ENCODE measurements around the gene PIGU. TPM values are rescaled to one million over a fixed set of nuclear protein-coding genes. Genes with fewer than 3 reads are reported as not detected.

Gene PIGU
- total RNA-seq, 1 donor from 2014 or later: 45.8 TPM

DNA sequence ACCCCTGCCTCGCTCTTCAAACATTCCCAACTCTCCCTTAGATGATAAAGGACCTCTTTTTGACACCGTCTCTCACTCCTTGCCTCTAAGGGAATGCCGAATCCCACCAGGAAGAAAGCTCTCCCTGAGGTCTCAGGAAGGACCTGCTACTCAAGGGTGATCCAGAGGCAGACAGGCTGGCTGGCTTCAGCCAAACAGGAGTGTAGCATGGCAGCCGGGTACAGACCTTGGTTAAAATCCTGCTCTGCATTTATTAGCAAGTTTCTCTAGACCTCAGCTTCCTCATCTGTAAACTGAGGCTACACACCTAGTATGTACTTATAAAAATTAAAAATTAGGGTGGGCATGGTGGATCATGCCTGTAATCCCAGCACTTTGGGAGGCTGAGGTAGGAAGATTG, 101.1 kb downstream of the PIGU start:
- Mint-ChIP-seq H3K36me3 (ENCODE audit: insufficient read depth) (peaks cover 9% of the 10 kb centered on the region), H3K9me3 (ENCODE audit: low read depth) (no peaks in the 10 kb centered on the region), H3K4me1 (ENCODE audit: low read depth) (peaks cover 12% of the 10 kb centered on the region), H3K4me3 (ENCODE audit: low read depth) (no peak overlapping the region), H3K27me3 (no peaks in the 10 kb centered on the region), H3K27ac (no peak overlapping the region)
- no peak for DNase-seq (ENCODE audit: low spot score, unreplicated experiment)
- TF ChIP-seq, protein P1, sequence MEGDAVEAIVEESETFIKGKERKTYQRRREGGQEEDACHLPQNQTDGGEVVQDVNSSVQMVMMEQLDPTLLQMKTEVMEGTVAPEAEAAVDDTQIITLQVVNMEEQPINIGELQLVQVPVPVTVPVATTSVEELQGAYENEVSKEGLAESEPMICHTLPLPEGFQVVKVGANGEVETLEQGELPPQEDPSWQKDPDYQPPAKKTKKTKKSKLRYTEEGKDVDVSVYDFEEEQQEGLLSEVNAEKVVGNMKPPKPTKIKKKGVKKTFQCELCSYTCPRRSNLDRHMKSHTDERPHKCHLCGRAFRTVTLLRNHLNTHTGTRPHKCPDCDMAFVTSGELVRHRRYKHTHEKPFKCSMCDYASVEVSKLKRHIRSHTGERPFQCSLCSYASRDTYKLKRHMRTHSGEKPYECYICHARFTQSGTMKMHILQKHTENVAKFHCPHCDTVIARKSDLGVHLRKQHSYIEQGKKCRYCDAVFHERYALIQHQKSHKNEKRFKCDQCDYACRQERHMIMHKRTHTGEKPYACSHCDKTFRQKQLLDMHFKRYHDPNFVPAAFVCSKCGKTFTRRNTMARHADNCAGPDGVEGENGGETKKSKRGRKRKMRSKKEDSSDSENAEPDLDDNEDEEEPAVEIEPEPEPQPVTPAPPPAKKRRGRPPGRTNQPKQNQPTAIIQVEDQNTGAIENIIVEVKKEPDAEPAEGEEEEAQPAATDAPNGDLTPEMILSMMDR (IDR thresholded peaks at IDR 0.05; ENCODE audit: unreplicated experiment): no peak

DNA sequence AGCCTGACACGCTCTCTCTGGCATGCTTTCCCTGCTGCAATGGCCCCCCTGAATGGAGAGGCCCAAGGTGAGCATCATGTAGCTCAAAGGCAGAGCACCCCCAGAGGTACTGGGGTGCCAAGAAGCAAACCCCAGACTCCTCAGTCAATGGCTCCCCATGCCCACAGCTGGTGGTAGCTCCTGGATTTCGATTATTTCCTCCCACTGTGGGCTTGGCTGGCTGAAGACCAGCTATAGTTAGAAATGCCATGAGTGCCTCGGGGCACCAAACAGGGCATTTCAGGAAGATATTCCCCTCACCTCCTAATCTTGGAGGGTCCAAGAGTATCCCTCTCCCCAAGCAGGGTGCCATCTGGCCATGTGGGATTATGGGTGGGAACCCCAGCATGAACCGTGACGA, 101.6 kb downstream of the PIGU start:
- H3K4me1 Mint-ChIP-seq (ENCODE audit: low read depth): peaks cover 13% of the 10 kb centered on the region
- H3K36me3 Mint-ChIP-seq (ENCODE audit: insufficient read depth): peaks cover 7% of the 10 kb centered on the region
- no peak for DNase-seq (ENCODE audit: low spot score, unreplicated experiment)
- no peaks in the 10 kb centered on the region for H3K9me3 Mint-ChIP-seq (ENCODE audit: low read depth)
- no peak overlapping the region for H3K27ac Mint-ChIP-seq
- no peak overlapping the region for H3K4me3 Mint-ChIP-seq (ENCODE audit: low read depth)
- TF ChIP-seq, protein P1 (IDR thresholded peaks at IDR 0.05; ENCODE audit: unreplicated experiment): no peak
- H3K27me3 Mint-ChIP-seq: no peaks in the 10 kb centered on the region

DNA sequence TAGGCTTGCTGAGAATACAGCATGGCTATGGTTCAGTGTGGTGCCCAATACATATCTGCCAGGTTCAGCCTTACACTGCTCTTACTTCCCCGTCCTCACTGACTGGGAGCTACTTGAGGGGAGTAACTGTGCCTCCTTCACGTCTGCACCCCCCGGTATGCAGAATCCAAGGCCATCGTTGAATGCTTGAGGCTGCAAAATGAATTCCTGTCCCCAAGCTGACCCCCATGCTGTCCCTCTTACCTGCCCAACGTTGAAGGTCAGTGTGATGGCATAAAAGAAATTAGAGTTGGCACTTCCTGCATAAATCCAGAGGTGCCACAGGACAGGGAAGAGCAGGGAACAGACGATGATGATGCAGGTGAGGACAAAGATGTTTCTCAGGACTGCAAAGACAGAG, 102.0 kb downstream of the PIGU start:
- Mint-ChIP-seq H3K4me3 (ENCODE audit: low read depth) (no peak overlapping the region), H3K4me1 (ENCODE audit: low read depth) (peaks cover 13% of the 10 kb centered on the region), H3K9me3 (ENCODE audit: low read depth) (no peaks in the 10 kb centered on the region), H3K27ac (no peak overlapping the region), H3K36me3 (ENCODE audit: insufficient read depth) (peaks cover 6% of the 10 kb centered on the region), H3K27me3 (no peaks in the 10 kb centered on the region)
- no peak for DNase-seq (ENCODE audit: low spot score, unreplicated experiment)
- TF ChIP-seq, protein P1 (IDR thresholded peaks at IDR 0.05; ENCODE audit: unreplicated experiment): no peak

DNA sequence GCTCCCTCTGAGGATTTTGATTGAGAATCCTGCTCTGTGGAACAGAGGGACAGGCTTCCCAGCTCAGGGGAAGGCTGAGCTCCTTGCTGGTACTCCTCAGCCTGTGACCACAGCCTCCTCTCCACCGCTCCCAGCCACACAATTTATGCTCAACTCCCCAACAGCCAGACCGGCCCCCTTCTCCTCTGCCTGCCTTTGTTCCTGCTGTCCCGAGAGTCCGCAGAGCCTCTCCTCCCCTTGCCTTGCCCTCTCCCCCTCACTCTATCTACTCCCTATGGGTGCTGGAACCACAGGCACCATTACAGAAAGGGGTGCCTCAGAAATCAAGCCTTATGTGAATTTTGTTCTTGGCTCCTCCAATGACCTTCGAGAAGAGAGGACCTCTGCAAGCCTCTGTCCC, 102.5 kb downstream of the PIGU start:
- Mint-ChIP-seq H3K9me3 (ENCODE audit: low read depth) (no peaks in the 10 kb centered on the region), H3K36me3 (ENCODE audit: insufficient read depth) (peaks cover 6% of the 10 kb centered on the region), H3K4me3 (ENCODE audit: low read depth) (no peak overlapping the region), H3K27ac (no peak overlapping the region), H3K4me1 (ENCODE audit: low read depth) (peaks cover 12% of the 10 kb centered on the region), H3K27me3 (no peaks in the 10 kb centered on the region)
- TF ChIP-seq, protein P1 (IDR thresholded peaks at IDR 0.05; ENCODE audit: unreplicated experiment): no peak
- no peak for DNase-seq (ENCODE audit: low spot score, unreplicated experiment)

DNA sequence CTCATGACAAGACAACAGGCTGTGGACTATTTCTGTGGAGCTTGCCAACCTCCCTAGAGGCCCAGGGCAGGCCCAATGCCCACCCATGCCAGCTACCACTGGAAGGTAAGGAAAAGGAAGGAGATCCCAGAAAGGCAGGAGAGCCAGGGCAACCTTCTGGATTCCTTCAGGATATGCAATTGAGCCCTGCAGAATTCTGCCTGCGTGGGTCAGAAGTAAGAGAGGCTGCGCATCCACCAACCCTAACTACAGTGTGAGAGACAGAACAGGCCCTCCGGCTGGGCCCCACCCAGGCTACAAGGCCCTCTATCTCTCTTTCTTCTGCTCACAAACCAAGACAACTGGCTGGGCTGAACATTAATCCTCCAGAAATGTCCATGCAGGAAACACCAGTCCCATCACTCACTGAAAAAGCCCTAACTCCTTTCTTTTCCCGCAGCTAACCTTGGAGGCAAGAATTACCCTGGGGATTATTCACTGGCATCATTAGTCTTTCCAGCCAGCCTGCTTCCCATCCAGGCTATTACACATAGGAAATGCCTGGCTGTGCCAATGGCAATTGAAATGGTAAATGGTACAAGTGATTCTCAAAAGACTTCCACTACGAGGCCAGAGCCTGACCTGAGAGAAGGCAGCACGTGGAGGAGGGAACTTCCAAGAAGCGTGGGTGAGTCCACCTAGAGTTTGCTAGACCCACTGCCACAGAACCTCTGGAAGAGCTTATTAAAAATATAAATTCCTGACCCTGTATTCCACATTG, 103.2 kb downstream of the PIGU start:
- TF ChIP-seq, protein P1 (IDR thresholded peaks at IDR 0.05; ENCODE audit: unreplicated experiment): no peak
- H3K27ac Mint-ChIP-seq: no peak overlapping the region
- no peak for DNase-seq (ENCODE audit: low spot score, unreplicated experiment)
- H3K27me3 Mint-ChIP-seq: no peaks in the 10 kb centered on the region
- peaks cover 6% of the 10 kb centered on the region for H3K36me3 Mint-ChIP-seq (ENCODE audit: insufficient read depth)
- peaks cover 7% of the 10 kb centered on the region for H3K4me1 Mint-ChIP-seq (ENCODE audit: low read depth)
- H3K4me3 Mint-ChIP-seq (ENCODE audit: low read depth): no peak overlapping the region
- no peaks in the 10 kb centered on the region for H3K9me3 Mint-ChIP-seq (ENCODE audit: low read depth)

All from progenitor cell of endocrine pancreas (in vitro differentiated cells).